ENCODE results near the gene SIK3.

GRCh38 chr11:116933961-116934360 is 164.3 kb downstream of the SIK3 start:
- TF ChIP-seq EZH2 (IDR thresholded peaks at IDR 0.05; ENCODE audit: borderline replicate concordance, low read depth, low read length, severe bottlenecking) (no peak), CTCF (IDR thresholded peaks at IDR 0.05; ENCODE audit: borderline replicate concordance, extremely low read depth, low read length, poor library complexity, severe bottlenecking) (no peak)
